Epithelial cell of proximal tubule (primary cell): ENCODE data around the gene CGNL1. TPM values are rescaled to one million over a fixed set of nuclear protein-coding genes. Genes with fewer than 3 reads are reported as not detected.

Experiments used
- DNase-seq: peaks from one replicate; pipeline ENCODE4 v3.0.0-alpha.2; 2011; ENCODE audit warnings: low read depth
- H3K4me3 ChIP-seq: 2 replicates; pipeline ENCODE4 v1.5.1; 2011; ENCODE audit warnings: low read depth, mild to moderate bottlenecking, low read length
- total RNA-seq: library from RNA; depleted of rRNA; stranded (reverse); fragments of >200 nt; gene quantifications from 2 replicates; pipeline ENCODE4 v1.2.3, GENCODE V29; 2015
- TF ChIP-seq, protein P1 (sequence below): conservative IDR thresholded peaks from 2 replicates; pipeline ENCODE4 v1.5.1; 2012; ENCODE audit warnings: low read depth, mild to moderate bottlenecking, low read length

The CGNL1 gene
- total RNA-seq, 1 donor from 2014 or later: 3.2 TPM

DNA sequence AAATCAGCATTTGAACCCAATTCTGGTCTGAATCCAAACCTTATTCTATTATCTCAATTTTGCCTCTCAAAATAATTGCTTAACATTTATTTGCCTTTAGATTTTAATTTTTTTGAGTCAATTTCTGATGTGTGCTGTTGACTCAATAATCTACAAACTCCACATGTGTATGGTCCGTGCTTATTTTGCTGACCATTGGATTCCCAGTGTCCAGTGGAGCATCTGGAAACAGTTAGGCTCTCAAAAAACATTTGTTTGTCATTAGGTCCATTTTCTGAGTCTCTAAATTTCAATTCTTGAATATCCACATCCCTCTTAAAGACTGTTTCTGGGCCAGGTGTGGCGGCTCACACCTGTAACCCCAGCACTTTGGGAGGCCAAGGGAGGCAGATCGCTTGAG is 196.2 kb downstream of the CGNL1 start:
- TF ChIP-seq, protein P1, sequence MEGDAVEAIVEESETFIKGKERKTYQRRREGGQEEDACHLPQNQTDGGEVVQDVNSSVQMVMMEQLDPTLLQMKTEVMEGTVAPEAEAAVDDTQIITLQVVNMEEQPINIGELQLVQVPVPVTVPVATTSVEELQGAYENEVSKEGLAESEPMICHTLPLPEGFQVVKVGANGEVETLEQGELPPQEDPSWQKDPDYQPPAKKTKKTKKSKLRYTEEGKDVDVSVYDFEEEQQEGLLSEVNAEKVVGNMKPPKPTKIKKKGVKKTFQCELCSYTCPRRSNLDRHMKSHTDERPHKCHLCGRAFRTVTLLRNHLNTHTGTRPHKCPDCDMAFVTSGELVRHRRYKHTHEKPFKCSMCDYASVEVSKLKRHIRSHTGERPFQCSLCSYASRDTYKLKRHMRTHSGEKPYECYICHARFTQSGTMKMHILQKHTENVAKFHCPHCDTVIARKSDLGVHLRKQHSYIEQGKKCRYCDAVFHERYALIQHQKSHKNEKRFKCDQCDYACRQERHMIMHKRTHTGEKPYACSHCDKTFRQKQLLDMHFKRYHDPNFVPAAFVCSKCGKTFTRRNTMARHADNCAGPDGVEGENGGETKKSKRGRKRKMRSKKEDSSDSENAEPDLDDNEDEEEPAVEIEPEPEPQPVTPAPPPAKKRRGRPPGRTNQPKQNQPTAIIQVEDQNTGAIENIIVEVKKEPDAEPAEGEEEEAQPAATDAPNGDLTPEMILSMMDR: no peak
- no peak for DNase-seq
- no peak overlapping the region for H3K4me3 ChIP-seq

DNA sequence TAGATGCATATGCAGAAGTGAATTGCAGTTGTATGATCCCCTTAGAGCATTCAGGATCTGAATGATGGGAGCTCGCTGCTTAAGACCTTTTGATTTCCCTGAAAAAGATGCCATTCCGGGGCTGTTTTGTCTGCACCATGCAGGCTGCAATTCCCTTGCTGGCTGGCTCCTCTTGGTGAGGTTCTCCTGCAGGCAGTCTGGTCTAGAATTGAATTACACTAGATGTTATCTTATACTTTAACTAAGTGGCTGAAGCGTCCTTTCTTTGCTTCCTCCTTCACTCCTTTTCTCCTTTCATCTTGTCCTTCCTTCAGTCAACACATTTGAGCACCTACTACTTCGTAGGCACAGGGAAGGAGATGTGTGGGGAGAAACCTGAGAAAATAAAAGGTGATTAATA is 196.8 kb downstream of the CGNL1 start:
- no peak overlapping the region for H3K4me3 ChIP-seq
- TF ChIP-seq, protein P1: no peak
- no peak for DNase-seq

DNA sequence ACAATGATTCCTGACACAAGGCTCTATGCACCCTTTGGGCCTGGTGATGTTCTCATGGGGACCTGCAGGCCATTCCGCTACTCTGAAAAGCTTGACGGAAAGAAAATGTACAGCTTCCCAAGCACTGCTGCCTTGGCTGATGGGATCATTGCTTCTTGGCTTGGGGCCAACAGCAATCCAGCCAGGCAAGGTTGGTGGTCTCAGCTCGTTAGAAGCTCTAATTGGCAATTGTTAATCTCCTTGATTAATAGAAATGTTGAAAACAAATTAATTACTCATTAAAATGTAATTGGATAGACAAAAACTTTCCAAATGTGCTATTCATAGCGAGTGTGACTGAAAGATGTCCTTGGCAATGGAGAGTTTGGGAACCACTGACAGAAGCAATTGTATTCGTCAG is 199.1 kb downstream of the CGNL1 start:
- TF ChIP-seq, protein P1: no peak
- no peak for DNase-seq
- H3K4me3 ChIP-seq: no peak overlapping the region

DNA sequence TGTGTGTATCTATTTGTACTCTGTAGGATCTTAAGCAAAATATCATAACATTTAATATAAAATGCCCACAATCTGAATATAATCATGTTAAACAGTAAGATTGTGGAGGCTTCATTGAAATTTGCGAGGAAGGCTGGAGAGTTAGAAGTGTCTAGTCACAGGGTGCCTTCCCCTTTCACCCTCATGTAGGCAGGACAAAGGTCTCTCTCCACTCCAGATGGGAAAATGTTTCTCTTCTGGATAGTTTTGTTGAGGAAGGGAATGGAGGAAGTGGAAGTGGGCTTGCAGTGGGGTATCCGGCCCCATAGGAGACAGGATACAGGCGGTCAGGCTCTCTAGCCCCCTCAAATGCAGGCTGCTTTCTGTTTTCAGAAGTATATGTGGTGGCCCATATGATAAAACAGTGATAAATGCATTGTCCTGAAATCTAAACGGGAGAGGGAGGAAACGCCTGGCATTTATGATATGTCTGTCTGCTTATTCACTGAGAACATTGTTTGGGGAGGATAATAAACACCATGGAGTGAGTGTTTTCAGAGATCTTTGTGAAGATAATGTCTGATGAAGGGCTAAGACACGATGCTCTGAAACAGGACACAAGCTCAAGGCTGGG is 202.1 kb downstream of the CGNL1 start:
- no peak for DNase-seq
- TF ChIP-seq, protein P1: no peak
- H3K4me3 ChIP-seq: no peak overlapping the region

DNA sequence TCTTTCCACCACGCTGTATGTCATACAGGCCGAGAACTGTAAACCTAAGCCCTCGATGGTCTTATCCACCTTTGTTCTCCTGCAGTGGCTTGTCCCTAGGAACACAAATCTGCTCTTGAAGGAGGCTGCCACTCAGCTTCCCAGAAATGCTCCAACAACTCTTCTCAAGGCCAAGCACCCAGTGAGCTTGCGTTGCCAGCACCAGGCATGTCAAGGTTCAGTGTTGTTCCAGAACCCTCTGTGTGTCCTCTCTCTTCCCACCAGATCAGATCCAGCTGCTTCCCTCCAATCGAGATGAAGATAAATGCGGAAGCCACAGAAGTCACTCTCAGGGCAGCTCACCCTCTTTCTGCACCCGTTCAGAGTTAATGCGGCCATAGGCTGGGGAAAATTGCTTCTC is 204.1 kb downstream of the CGNL1 start:
- TF ChIP-seq, protein P1: no peak
- no peak overlapping the region for H3K4me3 ChIP-seq
- no peak for DNase-seq

DNA sequence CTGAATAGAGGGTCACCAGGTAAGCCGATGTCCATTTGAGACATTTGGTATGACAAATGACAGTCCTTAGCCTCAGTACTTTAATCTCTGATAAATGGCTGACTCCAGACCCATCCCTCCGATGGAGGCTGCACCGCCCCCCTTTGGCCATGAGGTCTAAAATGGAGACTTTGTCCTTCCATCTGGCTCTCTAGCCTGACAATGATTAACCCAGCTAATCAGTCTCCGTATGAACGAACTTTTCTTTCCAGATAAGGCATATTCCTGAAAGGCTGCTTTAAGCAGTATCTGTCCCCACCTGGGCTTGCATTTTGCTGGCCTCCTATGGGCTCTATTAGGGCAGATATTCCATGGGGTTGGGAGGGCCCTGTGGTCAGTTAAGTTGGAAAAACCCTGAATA is 204.6 kb downstream of the CGNL1 start:
- no peak for DNase-seq
- TF ChIP-seq, protein P1: no peak

DNA sequence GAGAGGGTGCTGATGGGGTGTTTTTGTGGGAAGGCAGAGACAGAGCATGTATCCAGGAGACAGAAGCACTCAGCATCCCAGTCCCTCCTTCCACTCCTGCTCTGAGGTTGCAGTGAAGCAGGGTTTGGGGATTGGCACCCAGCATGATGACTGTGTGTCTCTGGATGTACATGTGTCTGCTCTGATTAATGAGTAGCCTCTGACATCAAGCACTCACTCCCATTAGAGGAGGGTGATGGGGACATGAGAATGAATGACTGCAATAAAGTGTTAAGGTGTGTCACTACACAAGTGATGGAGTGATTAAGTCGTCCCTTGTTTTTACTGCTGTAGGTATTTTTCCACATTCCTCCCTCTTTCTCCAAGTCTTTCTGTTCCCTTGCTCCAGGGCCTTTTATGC is 205.8 kb downstream of the CGNL1 start:
- TF ChIP-seq, protein P1: no peak
- DNase-seq: no peak
- H3K4me3 ChIP-seq: no peak overlapping the region

More for the DNA sequence above, 204.6 kb downstream of the CGNL1 start:
- no peak overlapping the region for H3K4me3 ChIP-seq
